ENCODE measurements around the gene GNB2.
A peak's percentile ranks its signal among the peaks of the same experiment; 100 is the strongest.
"Not testable (repeated sequence)": the region's sequence is repeated elsewhere in the genome, so short reads cannot be mapped to it uniquely, and the experiment has no call there.

The GNB2 gene

GRCh38 chr7:100705320-100705752 lies 31.8 kb downstream of the GNB2 start:
- peak; percentile 85 for DNase-seq

- DNase-seq: peak; percentile 99
Observed at GRCh38 chr7:100705753-100706671, 32.5 kb downstream of the GNB2 start, which contains the start of gene POP7. Gene POP7 (plus strand): TSS chr7:100706121. CDS start chr7:100706831, 710 bp downstream.

- no peak for DNase-seq
Observed at GRCh38 chr7:100706672-100707311, 33.3 kb downstream of the GNB2 start.

- no peak for DNase-seq
Observed at GRCh38 chr7:100708395-100708794, 34.9 kb downstream of the GNB2 start.

GRCh38 chr7:100710452-100710851 lies 36.9 kb downstream of the GNB2 start:
- no peak for DNase-seq

GRCh38 chr7:100711369-100711768 lies 37.8 kb downstream of the GNB2 start:
- DNase-seq: no peak

- no peak for DNase-seq
Observed at GRCh38 chr7:100714725-100715124, 41.2 kb downstream of the GNB2 start.

- DNase-seq: not testable (repeated sequence)
Observed at GRCh38 chr7:100717073-100717472, 43.5 kb downstream of the GNB2 start.

- DNase-seq: no peak
Observed at GRCh38 chr7:100719523-100720278, 46.2 kb downstream of the GNB2 start.

GRCh38 chr7:100720279-100720670 lies 46.7 kb downstream of the GNB2 start, which contains the start of gene EPO:
Gene EPO (plus strand): TSS chr7:100720468. CDS start chr7:100720981, 513 bp downstream.
- DNase-seq: no peak

- no peak for DNase-seq
Observed at GRCh38 chr7:100720671-100721504, 47.3 kb downstream of the GNB2 start.

- DNase-seq: no peak
Observed at GRCh38 chr7:100721505-100721812, 47.9 kb downstream of the GNB2 start.

GRCh38 chr7:100722480-100723212 lies 49.1 kb downstream of the GNB2 start:
- DNase-seq: no peak

- DNase-seq: no peak
Observed at GRCh38 chr7:100723732-100724275, 50.3 kb downstream of the GNB2 start.

- DNase-seq: not testable (repeated sequence)
Observed at GRCh38 chr7:100724364-100724763, 50.8 kb downstream of the GNB2 start.

- DNase-seq: no peak
Observed at GRCh38 chr7:100726996-100727761, 53.6 kb downstream of the GNB2 start.

- DNase-seq: no peak
Observed at GRCh38 chr7:100728196-100728595, 54.7 kb downstream of the GNB2 start.

Data from activated CD4-positive, alpha-beta T cell treated with anti-CD3 and anti-CD28 coated beads, Interleukin-2, amount 50 U/mL, for 16 hours (primary cell).